Sigmoid colon (tissue), 4 donors: ENCODE measurements around the gene RFC2.

ENCODE experiments used
- CTCF ChIP-seq, 4 experiments: fragments of 450-650 bp in 3 of 4; fragments of 200-600 bp in 1 of 4; IDR thresholded peaks; one replicate each; pipeline ENCODE4 v1.5.1; 2016 to 2019; ENCODE audit warnings: antibody characterized with exemption in 4 of 4, mild to moderate bottlenecking in 3 of 4, moderate library complexity in 2 of 4
- EP300 ChIP-seq, 4 donors: sonication (generic); formaldehyde crosslinking; IDR thresholded peaks; one replicate each; pipeline ENCODE4 v1.6.1; 2017; ENCODE audit warnings: antibody characterized with exemption in 4 of 4
- POLR2A ChIP-seq, 2 donors: fragments of 450-650 bp; IDR thresholded peaks; one replicate each; pipeline ENCODE4 v1.6.1; 2016; ENCODE audit warnings: antibody characterized with exemption in 2 of 2, mild to moderate bottlenecking in 2 of 2, moderate library complexity in 2 of 2
- POLR2AphosphoS5 ChIP-seq, 4 donors: sonication (generic); formaldehyde crosslinking; IDR thresholded peaks; one replicate each; pipeline ENCODE4 v1.6.1; 2017; ENCODE audit warnings: antibody characterized with exemption in 4 of 4

- TF ChIP-seq POLR2A (IDR thresholded peaks at IDR 0.05) (no peak), CTCF (IDR thresholded peaks at IDR 0.05) (no peak), EP300 (IDR thresholded peaks at IDR 0.05) (no peak), POLR2AphosphoS5 (IDR thresholded peaks at IDR 0.05) (no peak)
Measured at GRCh38 chr7:74282748-74283459, 28.7 kb upstream of the RFC2 start.
